Subcutaneous abdominal adipose tissue (tissue), 5 donors: ENCODE measurements around the gene CISD1.
"Not testable (repeated sequence)": the region's sequence is repeated elsewhere in the genome, so short reads cannot be mapped to it uniquely, and the experiment has no call there.

ENCODE experiments used
- H3K27ac ChIP-seq: one replicate; pipeline ENCODE4 v1.7.0; 2013; ENCODE audit warnings: low read depth, mild to moderate bottlenecking, inconsistent platforms, low read length, moderate library complexity
- H3K27me3 ChIP-seq, 5 donors: one replicate each; pipeline ENCODE4 v1.7.0; 2013; ENCODE audit warnings: low read length in 5 of 5, inconsistent platforms in 1 of 5; ENCODE audit not compliant: control insufficient read depth in 5 of 5, insufficient read depth in 4 of 5
- H3K36me3 ChIP-seq, 5 donors: one replicate each; pipeline ENCODE4 v1.7.0; 2013; ENCODE audit warnings: low read length in 5 of 5; ENCODE audit not compliant: control insufficient read depth in 5 of 5, insufficient read depth in 5 of 5
- H3K4me1 ChIP-seq, 5 donors: one replicate each; pipeline ENCODE4 v1.7.0; 2013; ENCODE audit warnings: low read length in 5 of 5, mild to moderate bottlenecking in 3 of 5, moderate library complexity in 1 of 5; ENCODE audit not compliant: control insufficient read depth in 5 of 5, insufficient read depth in 5 of 5
- H3K4me3 ChIP-seq, 5 donors: one replicate each; pipeline ENCODE4 v1.7.0; 2013; ENCODE audit warnings: low read length in 5 of 5, low read depth in 1 of 5
- H3K9ac ChIP-seq, 5 donors: one replicate each; pipeline ENCODE4 v1.7.0; 2013; ENCODE audit warnings: low read length in 5 of 5, mild to moderate bottlenecking in 4 of 5, moderate library complexity in 3 of 5
- H3K9me3 ChIP-seq, 5 donors: one replicate each; pipeline ENCODE4 v1.7.0; 2013; ENCODE audit warnings: low read length in 5 of 5; ENCODE audit not compliant: control insufficient read depth in 5 of 5
- donor health status: healthy.
- donor health status: healthy.
- donor health status: healthy.
- donor health status: healthy.
- donor health status: healthy.

The CISD1 gene

GRCh38 chr10:58268946-58269781 lies at the start of gene CISD1:
CISD1 (plus strand) TSS chr10:58269162; CDS start chr10:58269274, 112 bp downstream.
- H3K4me1 ChIP-seq: peaks cover 5 to 45% (median 42%) of the 10 kb centered on the region in 5 donors
- H3K27ac ChIP-seq: peak within 1 kb of the TSS; percentile 94
- no peaks in the 10 kb centered on the region for H3K36me3 ChIP-seq
- no peaks in the 10 kb centered on the region for H3K27me3 ChIP-seq
- peak within 1 kb of the TSS; percentile 78 to 98 (median 86) for H3K4me3 ChIP-seq
- no peaks in the 10 kb centered on the region for H3K9me3 ChIP-seq
- H3K9ac ChIP-seq: peak within 1 kb of the TSS; percentile 44 to 86 (median 82)

GRCh38 chr10:58219875-58220274 lies 49.1 kb upstream of the CISD1 start:
- Histone ChIP-seq H3K27me3 (no peaks in the 10 kb centered on the region), H3K9me3 (no peaks in the 10 kb centered on the region), H3K9ac (no peak overlapping the region), H3K36me3 (peaks cover 0 to 2% (median 0%) of the 10 kb centered on the region in 5 donors), H3K27ac (no peak overlapping the region), H3K4me3 (no peak overlapping the region), H3K4me1 (peaks cover 0 to 6% (median 0%) of the 10 kb centered on the region in 5 donors)

- H3K4me1 ChIP-seq: peaks cover 0 to 6% (median 0%) of the 10 kb centered on the region in 5 donors
- no peaks in the 10 kb centered on the region for H3K9me3 ChIP-seq
- H3K27me3 ChIP-seq: no peaks in the 10 kb centered on the region
- H3K36me3 ChIP-seq: peaks cover 0 to 4% (median under 1%) of the 10 kb centered on the region in 5 donors
- no peak overlapping the region for H3K4me3 ChIP-seq
- no peak overlapping the region for H3K9ac ChIP-seq
- no peak overlapping the region for H3K27ac ChIP-seq
These were observed 48.1 kb upstream of the CISD1 start for GRCh38 chr10:58220769-58221451.

GRCh38 chr10:58225654-58226053 lies 43.3 kb upstream of the CISD1 start:
- H3K27me3 ChIP-seq: no peaks in the 10 kb centered on the region
- no peaks in the 10 kb centered on the region for H3K9me3 ChIP-seq
- peaks cover 0 to 11% (median 3%) of the 10 kb centered on the region in 5 donors for H3K36me3 ChIP-seq
- no peak overlapping the region for H3K9ac ChIP-seq
- no peaks in the 10 kb centered on the region for H3K4me1 ChIP-seq
- H3K27ac ChIP-seq: no peak overlapping the region
- no peak overlapping the region for H3K4me3 ChIP-seq

GRCh38 chr10:58229856-58230255 lies 39.1 kb upstream of the CISD1 start:
- not testable (repeated sequence) for H3K4me3 ChIP-seq, H3K9me3 ChIP-seq, H3K27me3 ChIP-seq, H3K9ac ChIP-seq, H3K27ac ChIP-seq, H3K4me1 ChIP-seq
- peaks cover 0 to 15% (median 3%) of the 10 kb centered on the region in 5 donors for H3K36me3 ChIP-seq

GRCh38 chr10:58237014-58237834 lies 31.7 kb upstream of the CISD1 start:
- Histone ChIP-seq H3K4me1 (peaks cover 0 to 7% (median 0%) of the 10 kb centered on the region in 5 donors), H3K4me3 (no peak overlapping the region), H3K9me3 (no peaks in the 10 kb centered on the region), H3K27ac (no peak overlapping the region), H3K27me3 (no peaks in the 10 kb centered on the region), H3K36me3 (peaks cover 0 to 15% (median 10%) of the 10 kb centered on the region in 5 donors), H3K9ac (no peak overlapping the region)

GRCh38 chr10:58239561-58240169 lies 29.3 kb upstream of the CISD1 start:
- Histone ChIP-seq H3K4me3 (no peak overlapping the region), H3K27ac (no peak overlapping the region), H3K9ac (no peak overlapping the region), H3K27me3 (no peaks in the 10 kb centered on the region), H3K9me3 (no peaks in the 10 kb centered on the region), H3K36me3 (peaks cover 0 to 15% (median 10%) of the 10 kb centered on the region in 5 donors), H3K4me1 (peaks cover 0 to 7% (median 0%) of the 10 kb centered on the region in 5 donors)

GRCh38 chr10:58240531-58240930 lies 28.4 kb upstream of the CISD1 start:
- H3K4me1 ChIP-seq: peaks cover 0 to 7% (median 0%) of the 10 kb centered on the region in 5 donors
- H3K9ac ChIP-seq: no peak overlapping the region
- no peak overlapping the region for H3K27ac ChIP-seq
- H3K36me3 ChIP-seq: peaks cover 0 to 15% (median 8%) of the 10 kb centered on the region in 5 donors
- no peaks in the 10 kb centered on the region for H3K9me3 ChIP-seq
- no peaks in the 10 kb centered on the region for H3K27me3 ChIP-seq
- H3K4me3 ChIP-seq: no peak overlapping the region

- H3K4me3 ChIP-seq: no peak overlapping the region
- H3K27ac ChIP-seq: no peak overlapping the region
- H3K4me1 ChIP-seq: peaks cover 0 to 7% (median 0%) of the 10 kb centered on the region in 5 donors
- no peaks in the 10 kb centered on the region for H3K9me3 ChIP-seq
- H3K9ac ChIP-seq: no peak overlapping the region
- H3K27me3 ChIP-seq: no peaks in the 10 kb centered on the region
- H3K36me3 ChIP-seq: peaks cover 0 to 11% (median 7%) of the 10 kb centered on the region in 5 donors
These were observed 27.6 kb upstream of the CISD1 start for GRCh38 chr10:58241346-58241745.
